Neural crest cell (in vitro differentiated cells): ENCODE results near the gene DNMT3B. TPM values are rescaled to one million over a fixed set of nuclear protein-coding genes. Genes with fewer than 3 reads are reported as not detected.

Experiments
- DNase-seq: peaks from one replicate; pipeline ENCODE4 v3.0.0; 2021; ENCODE audit warnings: low read depth, mixed read lengths, low spot score
- H3K27ac Mint-ChIP-seq: one replicate; pipeline ENCODE4 v1.8.0; 2021; ENCODE audit warnings: mild to moderate bottlenecking, mixed read lengths; ENCODE audit not compliant: unreplicated experiment
- H3K27me3 Mint-ChIP-seq: 2 replicates; pipeline ENCODE4 v1.8.0; 2021; ENCODE audit warnings: low read depth, mild to moderate bottlenecking, mixed read lengths
- H3K36me3 Mint-ChIP-seq: 2 replicates; pipeline ENCODE4 v1.8.0; 2021; ENCODE audit warnings: low read depth, mild to moderate bottlenecking, mixed read lengths
- H3K4me1 Mint-ChIP-seq: 2 replicates; pipeline ENCODE4 v1.8.0; 2021; ENCODE audit warnings: mixed read lengths
- H3K4me3 Mint-ChIP-seq: one replicate; pipeline ENCODE4 v1.8.0; 2021; ENCODE audit warnings: mild to moderate bottlenecking, mixed read lengths
- H3K9me3 Mint-ChIP-seq: 2 replicates; pipeline ENCODE4 v1.8.0; 2021; ENCODE audit warnings: mixed read lengths
- total RNA-seq: library from RNA; stranded (reverse); gene quantifications from 2 replicates; pipeline ENCODE4 v1.2.1, GENCODE V29; 2021
- TF ChIP-seq, protein P1 (sequence below): fragments of 200-600 bp; sonication (generic); conservative IDR thresholded peaks from 2 replicates; pipeline ENCODE4 v1.5.0; 2021; ENCODE audit warnings: antibody characterized with exemption, mild to moderate bottlenecking

The DNMT3B gene
- total RNA-seq, 1 donor from 2014 or later, result 57.3 TPM

DNA sequence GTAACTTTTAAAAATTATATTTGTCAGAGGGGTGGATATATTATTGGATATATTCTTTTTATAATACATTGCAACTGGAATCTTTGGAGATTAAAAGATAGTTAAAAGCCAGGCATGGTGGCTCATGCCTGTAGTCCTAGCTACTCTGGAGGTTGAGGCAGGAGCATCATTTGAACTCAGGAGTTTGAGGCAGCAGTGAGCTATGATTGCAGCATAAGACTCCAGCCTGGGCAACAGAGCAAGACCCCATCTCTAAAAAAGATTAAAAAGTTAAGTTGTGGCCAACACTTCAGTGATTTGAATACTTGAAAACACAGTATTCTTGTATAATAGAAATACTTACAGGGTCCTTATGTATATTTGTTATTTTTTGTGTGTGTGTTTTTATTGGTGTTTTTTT is 72.8 kb downstream of the DNMT3B start:
- peaks cover 12% of the 10 kb centered on the region for H3K4me1 Mint-ChIP-seq
- TF ChIP-seq, protein P1, sequence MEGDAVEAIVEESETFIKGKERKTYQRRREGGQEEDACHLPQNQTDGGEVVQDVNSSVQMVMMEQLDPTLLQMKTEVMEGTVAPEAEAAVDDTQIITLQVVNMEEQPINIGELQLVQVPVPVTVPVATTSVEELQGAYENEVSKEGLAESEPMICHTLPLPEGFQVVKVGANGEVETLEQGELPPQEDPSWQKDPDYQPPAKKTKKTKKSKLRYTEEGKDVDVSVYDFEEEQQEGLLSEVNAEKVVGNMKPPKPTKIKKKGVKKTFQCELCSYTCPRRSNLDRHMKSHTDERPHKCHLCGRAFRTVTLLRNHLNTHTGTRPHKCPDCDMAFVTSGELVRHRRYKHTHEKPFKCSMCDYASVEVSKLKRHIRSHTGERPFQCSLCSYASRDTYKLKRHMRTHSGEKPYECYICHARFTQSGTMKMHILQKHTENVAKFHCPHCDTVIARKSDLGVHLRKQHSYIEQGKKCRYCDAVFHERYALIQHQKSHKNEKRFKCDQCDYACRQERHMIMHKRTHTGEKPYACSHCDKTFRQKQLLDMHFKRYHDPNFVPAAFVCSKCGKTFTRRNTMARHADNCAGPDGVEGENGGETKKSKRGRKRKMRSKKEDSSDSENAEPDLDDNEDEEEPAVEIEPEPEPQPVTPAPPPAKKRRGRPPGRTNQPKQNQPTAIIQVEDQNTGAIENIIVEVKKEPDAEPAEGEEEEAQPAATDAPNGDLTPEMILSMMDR, result no peak
- DNase-seq, result no peak
- no peaks in the 10 kb centered on the region for H3K9me3 Mint-ChIP-seq
- H3K36me3 Mint-ChIP-seq, result peaks cover 26% of the 10 kb centered on the region
- H3K27ac Mint-ChIP-seq, result no peak overlapping the region
- H3K27me3 Mint-ChIP-seq, result no peaks in the 10 kb centered on the region
- H3K4me3 Mint-ChIP-seq, result no peak overlapping the region

DNA sequence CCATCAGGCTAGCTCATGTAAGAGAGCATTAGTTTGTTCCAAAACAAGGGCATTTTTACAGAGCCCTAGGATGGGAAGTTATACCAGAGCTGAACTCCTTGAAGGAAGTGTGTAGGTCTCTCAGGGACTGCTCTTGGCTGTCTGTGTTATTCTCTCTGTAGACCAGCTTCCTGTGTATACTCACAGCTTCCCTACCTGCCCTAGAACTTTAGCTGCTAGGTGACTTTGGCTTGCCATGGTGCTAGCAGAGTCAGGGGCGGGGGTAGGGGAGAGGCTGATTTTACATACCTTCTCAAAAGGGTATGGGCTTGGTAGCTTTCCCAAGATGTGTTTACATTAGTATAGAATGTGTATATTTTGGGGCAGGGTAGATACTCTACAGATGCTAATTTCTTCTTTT is 75.0 kb downstream of the DNMT3B start:
- Mint-ChIP-seq H3K27me3 (no peaks in the 10 kb centered on the region), H3K4me1 (peaks cover 3% of the 10 kb centered on the region), H3K27ac (no peak overlapping the region), H3K36me3 (peaks cover 21% of the 10 kb centered on the region), H3K4me3 (no peak overlapping the region), H3K9me3 (no peaks in the 10 kb centered on the region)
- DNase-seq, result no peak
- TF ChIP-seq, protein P1, result no peak

DNA sequence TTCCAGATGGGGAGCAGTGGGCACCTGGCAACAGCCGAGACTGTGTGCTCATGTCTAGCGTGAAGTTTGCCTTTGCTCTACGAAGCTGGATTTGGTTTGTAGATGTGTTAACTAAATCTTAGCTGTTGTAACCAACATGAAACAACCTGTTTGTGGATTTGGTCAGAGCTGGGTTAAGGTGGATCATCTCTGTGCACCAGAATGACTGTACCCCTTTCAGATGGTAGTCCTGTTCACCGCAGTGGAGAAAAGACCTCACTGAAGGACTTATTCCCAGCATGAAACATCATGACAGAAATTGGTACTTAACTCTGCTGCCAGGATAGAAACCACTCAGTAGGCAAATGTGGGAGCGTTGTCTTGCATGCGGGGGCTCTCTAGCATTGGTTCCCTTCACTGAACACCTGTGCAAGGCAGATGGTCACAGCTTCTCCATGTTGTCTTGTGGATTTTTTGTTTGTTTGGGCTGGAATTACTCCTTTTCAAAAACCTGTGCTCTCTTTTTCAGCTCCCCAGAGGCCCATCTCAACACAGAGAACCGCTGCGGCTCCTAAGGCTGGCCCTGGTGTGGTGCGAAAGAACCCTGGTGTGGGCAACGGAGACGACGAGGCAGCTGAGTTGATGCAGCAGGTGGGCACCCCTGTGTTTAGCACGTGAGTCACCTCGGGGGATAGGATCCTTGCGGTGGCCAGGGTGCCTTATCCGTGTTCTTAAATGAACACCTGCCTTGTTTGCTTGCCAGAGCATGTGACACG is 77.2 kb downstream of the DNMT3B start:
- Mint-ChIP-seq H3K36me3 (peaks cover 19% of the 10 kb centered on the region), H3K27me3 (no peaks in the 10 kb centered on the region), H3K9me3 (no peaks in the 10 kb centered on the region), H3K27ac (peak overlapping the region; percentile 8), H3K4me1 (no peaks in the 10 kb centered on the region), H3K4me3 (no peak overlapping the region)
- DNase-seq, result no peak
- TF ChIP-seq, protein P1, result no peak

DNA sequence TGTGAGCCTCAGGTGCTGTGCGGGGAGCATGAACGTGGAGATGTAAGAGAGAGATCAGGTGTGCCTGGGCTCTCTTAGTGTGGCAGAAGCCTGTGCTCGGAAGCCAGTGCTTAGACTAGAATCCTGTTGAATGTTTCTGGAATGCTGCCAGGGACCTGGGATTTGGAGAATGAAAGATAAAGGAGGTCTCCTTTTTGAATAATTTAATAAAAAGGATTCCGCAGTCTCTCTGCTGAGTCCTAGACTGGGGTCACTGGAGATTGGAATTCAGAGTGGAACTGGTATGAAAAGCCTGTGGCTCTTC is 77.7 kb downstream of the DNMT3B start:
- H3K4me1 Mint-ChIP-seq, result no peaks in the 10 kb centered on the region
- no peak overlapping the region for H3K4me3 Mint-ChIP-seq
- DNase-seq, result no peak
- no peaks in the 10 kb centered on the region for H3K27me3 Mint-ChIP-seq
- H3K27ac Mint-ChIP-seq, result peak overlapping the region; percentile 8
- no peaks in the 10 kb centered on the region for H3K9me3 Mint-ChIP-seq
- peaks cover 23% of the 10 kb centered on the region for H3K36me3 Mint-ChIP-seq
- TF ChIP-seq, protein P1, result no peak

DNA sequence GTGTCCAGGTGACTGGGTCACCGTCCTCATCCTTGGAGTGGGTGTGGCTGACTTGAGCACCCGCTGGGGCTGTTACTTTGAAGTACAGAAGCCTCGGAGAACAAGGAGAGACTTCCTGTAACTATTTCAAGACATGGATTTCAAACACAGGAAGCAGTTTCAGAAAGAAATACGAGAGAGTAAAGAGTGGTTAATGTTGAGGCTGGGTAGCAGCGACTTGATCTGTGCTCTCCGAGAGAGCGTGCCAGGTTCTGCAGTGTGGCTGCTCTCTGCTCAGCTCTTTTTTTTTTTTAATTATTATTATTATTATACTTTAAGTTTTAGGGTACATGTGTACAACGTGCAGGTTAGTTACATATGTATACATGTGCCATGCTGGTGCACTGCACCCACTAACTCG is 79.0 kb downstream of the DNMT3B start:
- TF ChIP-seq, protein P1, result no peak
- Mint-ChIP-seq H3K4me1 (no peaks in the 10 kb centered on the region), H3K27me3 (no peaks in the 10 kb centered on the region), H3K9me3 (no peaks in the 10 kb centered on the region), H3K27ac (no peak overlapping the region), H3K36me3 (peaks cover 23% of the 10 kb centered on the region), H3K4me3 (no peak overlapping the region)
- no peak for DNase-seq
